Natural killer cell (primary cell): Measurements from ENCODE around the gene ETV7. TPM values are rescaled to one million over a fixed set of nuclear protein-coding genes. Genes with fewer than 3 reads are reported as not detected.
"Not testable (repeated sequence)": the region's sequence is repeated elsewhere in the genome, so short reads cannot be mapped to it uniquely, and the experiment has no call there.

Experiments used
- ATAC-seq, 3 donors: fragments of 150-1000 bp in 2 of 3; fragments of 200-7000 bp in 1 of 3; cut with Tn5 transposase; 1 replicate in 1 of 3; 2 replicates in 2 of 3; pipeline ENCODE4 v1.10.0; 2021; ENCODE audit warnings: mild to moderate bottlenecking in 2 of 3, moderate library complexity in 2 of 3
- DNase-seq, 2 donors: peaks; one replicate each; pipeline versions ENCODE4 v3.0.0 to v3.0.0-alpha.2; 2013 to 2021; ENCODE audit warnings: mixed read lengths in 1 of 2
- H3K27ac ChIP-seq: one replicate; pipeline ENCODE4 v1.5.1; 2013; ENCODE audit warnings: mild to moderate bottlenecking, low read length
- H3K27me3 ChIP-seq: one replicate; pipeline ENCODE4 v1.6.1; 2013; ENCODE audit warnings: low read length; ENCODE audit not compliant: control insufficient read depth, insufficient read depth
- H3K36me3 ChIP-seq: one replicate; pipeline ENCODE4 v1.6.1; 2013; ENCODE audit warnings: low read length; ENCODE audit not compliant: control insufficient read depth, insufficient read depth
- H3K4me1 ChIP-seq: one replicate; pipeline ENCODE4 v1.6.1; 2013; ENCODE audit warnings: low read length; ENCODE audit not compliant: control insufficient read depth, insufficient read depth
- H3K4me3 ChIP-seq: one replicate; pipeline ENCODE4 v1.5.1; 2013; ENCODE audit warnings: low read length
- H3K9me3 ChIP-seq: one replicate; pipeline ENCODE4 v1.6.1; 2013; ENCODE audit warnings: low read length; ENCODE audit not compliant: control insufficient read depth, insufficient read depth
- H3K27ac Mint-ChIP-seq, 2 donors: one replicate each; pipeline ENCODE4 v1.8.0; 2022; ENCODE audit warnings: mild to moderate bottlenecking in 2 of 2, mixed read lengths in 2 of 2, moderate library complexity in 1 of 2
- H3K27me3 Mint-ChIP-seq, 2 donors: one replicate each; pipeline ENCODE4 v1.8.0; 2022; ENCODE audit warnings: low read depth in 2 of 2, mixed read lengths in 2 of 2
- H3K36me3 Mint-ChIP-seq: one replicate; pipeline ENCODE4 v1.8.0; 2022; ENCODE audit warnings: mixed read lengths
- H3K4me1 Mint-ChIP-seq, 2 donors: one replicate each; pipeline ENCODE4 v1.8.0; 2022; ENCODE audit warnings: mixed read lengths in 2 of 2
- H3K4me3 Mint-ChIP-seq: one replicate; pipeline ENCODE4 v1.8.0; 2022; ENCODE audit warnings: mild to moderate bottlenecking, moderate library complexity, mixed read lengths
- H3K9me3 Mint-ChIP-seq, 2 donors: one replicate each; pipeline ENCODE4 v1.8.0; 2022; ENCODE audit warnings: mixed read lengths in 2 of 2
- WGBS: methylation state at CpG from one replicate; pipeline ENCODE4 v1.1.7; 2013; ENCODE audit warnings: missing lambda C conversion rate; ENCODE audit not compliant: insufficient coverage; 5-methylcytosine and 5-hydroxymethylcytosine counted together
- intact Hi-C: fragments of 100-400 bp; cut with micrococcal nuclease; formaldehyde crosslinking; loops from one replicate; pipeline ENCODE4 v1.14.2; 2022
- total RNA-seq, 4 donors: library from RNA; stranded (reverse); fragments of 120-200 nt in 1 of 4; gene quantifications; one replicate each; pipeline versions ENCODE4 v1.2.3 to v1.2.4, GENCODE V29; 2013 to 2022
- TF ChIP-seq, protein P1 (sequence below): fragments of 200-600 bp; IDR thresholded peaks from one replicate; pipeline ENCODE4 v1.8.0; 2022; ENCODE audit warnings: antibody characterized with exemption

Gene ETV7
- total RNA-seq, 3 donors from 2014 or later (not counting 1 experiment from before 2014, with no cell fraction given): 0.96 to 2.8 (median 1.7) TPM

DNA sequence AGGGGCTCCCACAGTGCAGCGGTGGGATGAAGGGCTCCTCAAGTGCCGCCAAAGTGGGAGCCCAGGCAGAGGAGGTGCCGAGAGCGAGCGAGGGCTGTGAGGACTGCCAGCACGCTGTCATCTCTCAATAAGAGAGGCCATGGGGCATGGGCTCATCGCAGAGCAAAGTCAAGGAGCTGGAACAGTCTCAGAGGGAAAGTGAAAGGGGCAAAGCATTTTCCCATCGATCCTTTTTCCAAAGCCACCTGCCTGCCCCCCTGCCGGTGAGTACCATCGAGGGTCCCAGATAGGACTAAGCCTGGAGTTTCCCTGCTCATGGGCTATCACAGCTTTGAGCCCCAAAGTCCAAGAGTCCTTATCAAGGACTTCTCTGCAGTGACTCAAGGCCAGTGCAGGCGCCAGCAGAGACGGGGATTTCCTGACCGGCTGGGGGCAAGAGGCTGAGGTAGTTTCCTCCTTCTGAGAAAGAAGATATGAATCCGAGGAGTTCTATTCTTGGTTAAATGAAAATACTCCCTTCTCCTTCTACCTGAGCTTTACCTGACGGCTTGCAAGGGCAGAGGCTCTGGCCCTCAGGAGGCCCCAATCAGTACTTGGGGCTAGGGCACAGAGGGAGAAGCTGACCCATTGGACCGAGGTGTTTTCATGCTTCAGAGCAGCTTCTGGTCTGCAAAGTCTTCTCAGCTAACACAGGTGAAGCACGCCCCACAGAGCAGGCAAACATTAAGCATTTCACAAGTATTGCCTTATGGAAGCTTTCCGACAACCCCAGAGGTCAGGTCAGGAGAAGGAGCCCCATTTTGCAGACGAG, 22.6 kb downstream of the ETV7 start:
- WGBS: 73% methylated on average over 19 of the region's 19 CpGs
- peaks cover 0 to 15% of the 10 kb centered on the region in 2 donors for H3K4me1 Mint-ChIP-seq
- H3K36me3 ChIP-seq: no peaks in the 10 kb centered on the region
- no peaks in the 10 kb centered on the region for H3K9me3 ChIP-seq
- no peak overlapping the region for H3K4me3 Mint-ChIP-seq
- DNase-seq: no peak
- no peaks in the 10 kb centered on the region for H3K27me3 Mint-ChIP-seq
- no peaks in the 10 kb centered on the region for H3K36me3 Mint-ChIP-seq
- H3K4me3 ChIP-seq: no peak overlapping the region
- intact Hi-C loops: loop anchor here (5.0 kb wide), 1 partner anchor 243 kb away; no protein-coding TSS in a partner anchor
- peaks cover 22% of the 10 kb centered on the region for H3K4me1 ChIP-seq
- H3K9me3 Mint-ChIP-seq: no peaks in the 10 kb centered on the region
- H3K27ac ChIP-seq: no peak overlapping the region
- no peak for ATAC-seq
- TF ChIP-seq, protein P1, sequence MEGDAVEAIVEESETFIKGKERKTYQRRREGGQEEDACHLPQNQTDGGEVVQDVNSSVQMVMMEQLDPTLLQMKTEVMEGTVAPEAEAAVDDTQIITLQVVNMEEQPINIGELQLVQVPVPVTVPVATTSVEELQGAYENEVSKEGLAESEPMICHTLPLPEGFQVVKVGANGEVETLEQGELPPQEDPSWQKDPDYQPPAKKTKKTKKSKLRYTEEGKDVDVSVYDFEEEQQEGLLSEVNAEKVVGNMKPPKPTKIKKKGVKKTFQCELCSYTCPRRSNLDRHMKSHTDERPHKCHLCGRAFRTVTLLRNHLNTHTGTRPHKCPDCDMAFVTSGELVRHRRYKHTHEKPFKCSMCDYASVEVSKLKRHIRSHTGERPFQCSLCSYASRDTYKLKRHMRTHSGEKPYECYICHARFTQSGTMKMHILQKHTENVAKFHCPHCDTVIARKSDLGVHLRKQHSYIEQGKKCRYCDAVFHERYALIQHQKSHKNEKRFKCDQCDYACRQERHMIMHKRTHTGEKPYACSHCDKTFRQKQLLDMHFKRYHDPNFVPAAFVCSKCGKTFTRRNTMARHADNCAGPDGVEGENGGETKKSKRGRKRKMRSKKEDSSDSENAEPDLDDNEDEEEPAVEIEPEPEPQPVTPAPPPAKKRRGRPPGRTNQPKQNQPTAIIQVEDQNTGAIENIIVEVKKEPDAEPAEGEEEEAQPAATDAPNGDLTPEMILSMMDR: no peak
- H3K27ac Mint-ChIP-seq: no peak overlapping the region
- no peaks in the 10 kb centered on the region for H3K27me3 ChIP-seq

DNA sequence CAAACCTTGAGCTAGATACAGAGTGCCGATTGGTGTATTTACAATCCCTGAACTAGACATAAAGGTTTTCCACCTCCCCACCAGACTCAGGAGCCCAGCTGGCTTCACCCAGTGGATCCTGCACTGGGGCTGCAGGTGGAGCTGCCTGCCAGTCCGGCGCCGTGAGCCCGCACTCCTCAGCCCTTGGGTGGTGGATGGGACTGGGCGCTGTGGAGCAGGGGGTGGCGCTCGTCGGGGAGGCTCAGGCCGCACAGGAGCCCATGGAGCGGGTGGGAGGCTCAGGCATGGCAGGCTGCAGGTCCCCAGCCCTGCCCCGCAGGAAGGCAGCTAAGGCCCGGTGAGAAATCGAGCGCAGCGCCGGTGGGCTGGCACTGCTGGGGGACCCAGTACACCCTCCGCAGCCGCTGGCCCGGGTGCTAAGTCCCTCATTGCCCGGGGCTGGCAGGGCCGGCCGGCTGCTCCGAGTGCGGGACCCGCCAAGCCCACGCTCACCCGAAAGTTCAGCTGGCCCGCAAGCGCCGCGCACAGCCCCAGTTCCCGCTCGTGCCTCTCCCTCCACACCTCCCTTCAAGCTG, 23.3 kb downstream of the ETV7 start:
- H3K36me3 ChIP-seq, ATAC-seq, H3K27ac Mint-ChIP-seq, H3K27me3 ChIP-seq, H3K27ac ChIP-seq, H3K9me3 Mint-ChIP-seq, H3K9me3 ChIP-seq, DNase-seq, H3K4me3 Mint-ChIP-seq, H3K4me3 ChIP-seq, H3K36me3 Mint-ChIP-seq, H3K27me3 Mint-ChIP-seq: not testable (repeated sequence)
- intact Hi-C loops: loop anchor here (5.0 kb wide), 1 partner anchor 242 kb away; no protein-coding TSS in a partner anchor
- peaks cover 16% of the 10 kb centered on the region for H3K4me1 ChIP-seq
- peaks cover 0 to 12% of the 10 kb centered on the region in 2 donors for H3K4me1 Mint-ChIP-seq
- 97% methylated on average over 32 of the region's 34 CpGs for WGBS

DNA sequence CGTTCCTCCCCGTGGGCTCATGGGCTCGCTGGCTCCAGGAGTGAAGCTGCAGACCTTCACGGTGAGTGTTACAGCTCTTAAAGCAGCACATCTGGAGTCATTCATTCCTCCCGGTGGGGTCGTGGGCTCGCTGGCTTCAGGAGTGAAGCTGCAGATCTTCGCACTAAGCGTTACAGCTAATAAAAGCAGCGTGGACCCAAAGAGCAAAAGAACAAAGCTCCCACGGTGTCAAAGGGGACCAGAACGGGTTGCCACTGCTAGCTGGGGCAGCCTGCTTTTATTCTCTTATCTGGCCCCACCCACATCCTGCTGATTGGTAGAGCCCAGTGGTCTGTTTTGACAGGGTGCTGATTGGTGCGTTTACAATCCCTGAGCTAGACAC, 24.1 kb downstream of the ETV7 start:
- 88% methylated on average over 12 of the region's 13 CpGs for WGBS
- H3K9me3 Mint-ChIP-seq, DNase-seq, H3K36me3 Mint-ChIP-seq, H3K4me3 ChIP-seq, H3K27ac Mint-ChIP-seq, H3K4me3 Mint-ChIP-seq, H3K27me3 ChIP-seq, H3K9me3 ChIP-seq, H3K36me3 ChIP-seq, H3K27me3 Mint-ChIP-seq, H3K27ac ChIP-seq, ATAC-seq: not testable (repeated sequence)
- intact Hi-C loops: loop anchor here (5.0 kb wide), 1 partner anchor 241 kb away; no protein-coding TSS in a partner anchor
- peaks cover 15% of the 10 kb centered on the region for H3K4me1 ChIP-seq
- peaks cover 0 to 12% of the 10 kb centered on the region in 2 donors for H3K4me1 Mint-ChIP-seq

DNA sequence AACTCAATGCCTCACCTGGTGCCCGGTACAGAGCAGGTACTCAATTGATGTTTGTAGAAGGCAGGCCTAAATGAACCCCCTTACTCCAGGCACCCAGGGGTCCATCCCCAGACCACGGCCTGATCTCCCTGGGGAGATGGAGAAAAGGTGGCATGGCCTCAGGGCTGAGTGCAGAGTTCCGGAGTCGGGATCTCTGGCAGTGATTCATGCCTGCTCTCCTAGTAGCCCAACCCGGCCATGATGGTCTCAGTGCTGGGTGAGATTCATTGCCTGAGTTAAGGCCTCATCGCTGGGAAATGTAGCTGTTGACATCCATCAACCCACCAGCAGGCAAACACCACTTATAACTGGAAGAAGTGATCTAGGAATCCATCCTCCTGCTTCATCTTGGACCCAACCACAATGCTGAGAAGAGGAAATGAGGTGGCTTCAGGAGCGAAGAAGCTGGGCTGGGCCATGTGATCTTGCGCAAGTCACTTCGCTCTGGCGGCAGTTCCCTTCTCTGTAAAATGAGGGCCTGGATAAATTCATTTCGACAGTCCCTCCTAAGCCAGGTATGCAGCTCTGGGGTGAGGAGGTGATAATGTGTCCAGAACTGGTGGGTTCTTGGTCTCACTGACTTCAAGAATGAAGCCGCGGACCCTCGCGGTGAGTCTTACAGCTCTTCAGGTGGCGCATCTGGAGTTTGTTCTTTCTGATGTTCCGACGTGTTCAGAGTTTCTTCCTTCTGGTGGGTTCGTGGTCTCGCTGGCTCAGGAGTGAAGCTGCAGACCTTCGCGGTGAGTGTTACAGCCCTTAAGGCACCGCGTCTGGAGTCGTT, 24.7 kb downstream of the ETV7 start:
- H3K27me3 Mint-ChIP-seq: no peaks in the 10 kb centered on the region
- Histone ChIP-seq H3K4me3 (no peak overlapping the region), H3K4me1 (peaks cover 15% of the 10 kb centered on the region), H3K27me3 (no peaks in the 10 kb centered on the region), H3K9me3 (no peaks in the 10 kb centered on the region), H3K36me3 (no peaks in the 10 kb centered on the region), H3K27ac (no peak overlapping the region)
- 79% methylated on average over 24 of the region's 25 CpGs for WGBS
- TF ChIP-seq, protein P1: no peak
- ATAC-seq (no peak), DNase-seq (no peak)
- H3K4me1 Mint-ChIP-seq: peaks cover 0 to 14% of the 10 kb centered on the region in 2 donors
- intact Hi-C loops: loop anchor here (5.0 kb wide), 1 partner anchor 240 kb away; no protein-coding TSS in a partner anchor
- H3K27ac Mint-ChIP-seq: no peak overlapping the region
- H3K36me3 Mint-ChIP-seq: no peaks in the 10 kb centered on the region
- no peaks in the 10 kb centered on the region for H3K9me3 Mint-ChIP-seq
- no peak overlapping the region for H3K4me3 Mint-ChIP-seq
